ENCODE results near the gene TAF8.

Gene TAF8

GRCh38 chr6:42124223-42124836 lies 74.0 kb downstream of the TAF8 start:
- DNase-seq (ENCODE audit: low spot score), result no peak

- DNase-seq (ENCODE audit: low spot score), result no peak
Observed at GRCh38 chr6:42125231-42125630, 74.9 kb downstream of the TAF8 start.

GRCh38 chr6:42125663-42126062 lies 75.3 kb downstream of the TAF8 start:
- no peak for DNase-seq (ENCODE audit: low spot score)

- DNase-seq (ENCODE audit: low spot score), result no peak
Observed at GRCh38 chr6:42128460-42129359, 78.4 kb downstream of the TAF8 start.

- DNase-seq (ENCODE audit: low spot score), result no peak
Observed at GRCh38 chr6:42129360-42129676, 79.0 kb downstream of the TAF8 start.

- no peak for DNase-seq (ENCODE audit: low spot score)
Observed at GRCh38 chr6:42131531-42131930, 81.2 kb downstream of the TAF8 start.

GRCh38 chr6:42133926-42134325 lies 83.6 kb downstream of the TAF8 start:
- DNase-seq (ENCODE audit: low spot score), result no peak

GRCh38 chr6:42135161-42135560 lies 84.8 kb downstream of the TAF8 start:
- no peak for DNase-seq (ENCODE audit: low spot score)

- no peak for DNase-seq (ENCODE audit: low spot score)
Observed at GRCh38 chr6:42135722-42136121, 85.4 kb downstream of the TAF8 start.

- DNase-seq (ENCODE audit: low spot score), result peak; percentile 82
Observed at GRCh38 chr6:42136508-42137193, 86.3 kb downstream of the TAF8 start.

Data from LoVo (cell line).